OCI-LY1 (cell line): ENCODE measurements around the gene ACAP2.

ENCODE experiments used
- CTCF ChIP-seq: fragments of 200-600 bp; sonication (generic), shearing (Covaris generic); IDR thresholded peaks from 2 replicates; pipeline ENCODE4 v1.5.1; 2017; ENCODE audit warnings: mild to moderate bottlenecking, antibody characterized with exemption, low read length, moderate library complexity, mixed read lengths
- EZH2 ChIP-seq: fragments of 200-600 bp; sonication (generic), shearing (Covaris generic); IDR thresholded peaks from 2 replicates; pipeline ENCODE4 v1.8.0; 2017; ENCODE audit warnings: borderline replicate concordance, mixed run types, mild to moderate bottlenecking, antibody characterized with exemption, low read length, moderate library complexity, mixed read lengths

- no peak for TF ChIP-seq CTCF
- no peak for TF ChIP-seq EZH2
These were observed 130.1 kb downstream of the ACAP2 start for GRCh38 chr3:195312714-195313113.
